Measurements from ENCODE around the gene CAMTA1.

Gene CAMTA1

GRCh38 chr1:7251454-7251800, 466.2 kb downstream of the CAMTA1 start:
- Histone ChIP-seq H3K4me3 (ENCODE audit: low read depth in 1 of 2, low read length in 2 of 2) (no peak overlapping the region), H4K20me1 (ENCODE audit: insufficient read depth, low read length) (peaks cover 4% of the 10 kb centered on the region; the same call in 1 of the 2 replicates), H3K9ac (ENCODE audit: low read depth, low read length) (no peak overlapping the region), H3K9me3 (ENCODE audit: insufficient read depth, low read length, severe bottlenecking) (no peaks in the 10 kb centered on the region), H3K4me1 (ENCODE audit: insufficient read depth, low read length) (no peaks in the 10 kb centered on the region), H2AFZ (ENCODE audit: low read depth, low read length) (no peak overlapping the region), H3K27ac (ENCODE audit: low read length) (no peak overlapping the region), H3K4me2 (ENCODE audit: insufficient read depth, low read length) (no peak overlapping the region), H3K27me3 (ENCODE audit: insufficient read depth, low read length, poor library complexity) (peaks cover 3% of the 10 kb centered on the region), H3K36me3 (ENCODE audit: insufficient read depth, low read length) (no peaks in the 10 kb centered on the region), H3K79me2 (ENCODE audit: insufficient read depth, low read length) (no peaks in the 10 kb centered on the region)
- ATAC-seq (ENCODE audit: insufficient read depth, low read depth): no peak
- no peak for DNase-seq
- TF ChIP-seq EZH2 (IDR thresholded peaks at IDR 0.05; ENCODE audit: borderline replicate concordance, low read depth, low read length, severe bottlenecking) (no peak), CTCF (IDR thresholded peaks at IDR 0.05; ENCODE audit: borderline replicate concordance, extremely low read depth, low read length, poor library complexity, severe bottlenecking) (no peak)

GRCh38 chr1:7252411-7253117, 467.3 kb downstream of the CAMTA1 start:
- H3K4me1 ChIP-seq (ENCODE audit: insufficient read depth, low read length): no peaks in the 10 kb centered on the region
- H3K9me3 ChIP-seq (ENCODE audit: insufficient read depth, low read length, severe bottlenecking): no peaks in the 10 kb centered on the region
- no peaks in the 10 kb centered on the region for H3K36me3 ChIP-seq (ENCODE audit: insufficient read depth, low read length)
- no peaks in the 10 kb centered on the region for H3K79me2 ChIP-seq (ENCODE audit: insufficient read depth, low read length)
- H3K27me3 ChIP-seq (ENCODE audit: insufficient read depth, low read length, poor library complexity): peaks cover 3% of the 10 kb centered on the region
- TF ChIP-seq EZH2 (IDR thresholded peaks at IDR 0.05; ENCODE audit: borderline replicate concordance, low read depth, low read length, severe bottlenecking): no peak
- TF ChIP-seq CTCF (IDR thresholded peaks at IDR 0.05; ENCODE audit: borderline replicate concordance, extremely low read depth, low read length, poor library complexity, severe bottlenecking): no peak
- peaks cover 4% of the 10 kb centered on the region; the same call in 1 of the 2 replicates for H4K20me1 ChIP-seq (ENCODE audit: insufficient read depth, low read length)
- no peak overlapping the region for H3K4me2 ChIP-seq (ENCODE audit: insufficient read depth, low read length)
- ATAC-seq (ENCODE audit: insufficient read depth, low read depth) (no peak), DNase-seq (no peak)
- no peak overlapping the region for H3K9ac ChIP-seq (ENCODE audit: low read depth, low read length)
- no peak overlapping the region for H2AFZ ChIP-seq (ENCODE audit: low read depth, low read length)
- no peak overlapping the region for H3K27ac ChIP-seq (ENCODE audit: low read length)
- no peak overlapping the region for H3K4me3 ChIP-seq (ENCODE audit: low read depth in 1 of 2, low read length in 2 of 2)

- H3K4me2 ChIP-seq (ENCODE audit: insufficient read depth, low read length): no peak overlapping the region
- H3K4me3 ChIP-seq (ENCODE audit: low read depth in 1 of 2, low read length in 2 of 2): no peak overlapping the region
- DNase-seq (no peak), ATAC-seq (ENCODE audit: insufficient read depth, low read depth) (no peak)
- no peak overlapping the region for H3K9ac ChIP-seq (ENCODE audit: low read depth, low read length)
- H3K27ac ChIP-seq (ENCODE audit: low read length): no peak overlapping the region
- no peaks in the 10 kb centered on the region for H3K36me3 ChIP-seq (ENCODE audit: insufficient read depth, low read length)
- H3K9me3 ChIP-seq (ENCODE audit: insufficient read depth, low read length, severe bottlenecking): no peaks in the 10 kb centered on the region
- no peaks in the 10 kb centered on the region for H3K79me2 ChIP-seq (ENCODE audit: insufficient read depth, low read length)
- TF ChIP-seq EZH2 (IDR thresholded peaks at IDR 0.05; ENCODE audit: borderline replicate concordance, low read depth, low read length, severe bottlenecking): no peak
- TF ChIP-seq CTCF (IDR thresholded peaks at IDR 0.05; ENCODE audit: borderline replicate concordance, extremely low read depth, low read length, poor library complexity, severe bottlenecking): no peak
- peaks cover 4% of the 10 kb centered on the region; the same call in 1 of the 2 replicates for H4K20me1 ChIP-seq (ENCODE audit: insufficient read depth, low read length)
- H3K4me1 ChIP-seq (ENCODE audit: insufficient read depth, low read length): no peaks in the 10 kb centered on the region
- H3K27me3 ChIP-seq (ENCODE audit: insufficient read depth, low read length, poor library complexity): peaks cover 3% of the 10 kb centered on the region
- no peak overlapping the region for H2AFZ ChIP-seq (ENCODE audit: low read depth, low read length)
Measured at GRCh38 chr1:7253118-7253480, 467.8 kb downstream of the CAMTA1 start.

All from DND-41 (cell line).